Adrenal gland (tissue), 12 donors: ENCODE measurements around the gene BTBD6. TPM values are rescaled to one million over a fixed set of nuclear protein-coding genes. Genes with fewer than 3 reads are reported as not detected.

Source experiments
- DNase-seq, 7 donors: peaks; one replicate each; pipeline ENCODE4 v3.0.0-alpha.2; 2019 to 2020
- H3K27ac ChIP-seq, 5 donors: fragments of 200-600 bp; sonication (generic) in 4 of 5; 1 replicate in 3 of 5; 2 replicates in 2 of 5; pipeline versions ENCODE4 v1.5.1 to v1.8.0; 2016 to 2020; ENCODE audit warnings: mild to moderate bottlenecking in 1 of 5
- H3K27me3 ChIP-seq: fragments of 200-600 bp; 2 replicates; pipeline ENCODE4 v1.8.0; 2021
- H3K36me3 ChIP-seq, 2 donors: fragments of 200-600 bp; replicated peaks in 1 of 2; 1 replicate in 1 of 2; 2 replicates in 1 of 2; pipeline versions ENCODE4 v1.5.1 to v1.8.0; 2018 to 2022
- H3K4me1 ChIP-seq, 2 donors: fragments of 200-600 bp; replicated peaks in 1 of 2; 1 replicate in 1 of 2; 2 replicates in 1 of 2; pipeline versions ENCODE4 v1.5.1 to v1.8.0; 2018 to 2021
- H3K4me3 ChIP-seq, 4 donors: fragments of 200-600 bp; sonication (generic) in 3 of 4; one replicate each; pipeline ENCODE4 v1.5.1; 2016 to 2018
- H3K9me3 ChIP-seq, 3 donors: fragments of 200-600 bp; sonication (generic) in 1 of 3; replicated peaks in 1 of 3; 1 replicate in 2 of 3; 2 replicates in 1 of 3; pipeline versions ENCODE4 v1.5.1 to v1.8.0; 2016 to 2021
- CTCF ChIP-seq, 6 experiments: fragments of 450-650 bp in 4 of 6; fragments of 200-600 bp in 2 of 6; sonication (generic) in 1 of 6; IDR thresholded peaks; 1 replicate in 5 of 6; 2 replicates in 1 of 6; pipeline versions ENCODE4 v1.5.1 to v1.8.0; 2016 to 2021; ENCODE audit warnings: antibody characterized with exemption in 6 of 6, mild to moderate bottlenecking in 2 of 6, moderate library complexity in 1 of 6
- POLR2A ChIP-seq, 2 donors: fragments of 450-650 bp; IDR thresholded peaks; one replicate each; pipeline ENCODE4 v1.6.1; 2017; ENCODE audit warnings: antibody characterized with exemption in 2 of 2, mild to moderate bottlenecking in 2 of 2, moderate library complexity in 1 of 2
- WGBS, 4 donors: extraction: QIAGEN DNeasy Blood & Tissue Kit in 2 of 4; methylation state at CpG; one replicate each; pipeline versions ENCODE4 v1.1.5 to v1.1.7; 2013 to 2017; 5-methylcytosine and 5-hydroxymethylcytosine counted together
- intact Hi-C, 2 donors: fragments of 100-400 bp; cut with DNase I; formaldehyde crosslinking; loops; one replicate each; pipeline versions ENCODE4 v1.14.1 to v1.15.0; 2022 to 2023
- polyA plus RNA-seq, 3 donors: library from polyadenylated mRNA; stranded (reverse); fragments of 200-250 nt in 2 of 3; fragments of 350-450 nt in 1 of 3; fragmentation: Illumina TruSeq in 1 of 3; extraction: RNeasy Lipid Tissue Mini Kit (QIAGEN cat#74804) in 1 of 3; gene quantifications; one replicate each; pipeline ENCODE4 v1.2.3, GENCODE V29; 2013 to 2014
- total RNA-seq, 9 donors: library from RNA; depleted of rRNA in 4 of 9; stranded (reverse); fragments of >200 nt in 4 of 9; fragments of 120-200 nt in 1 of 9; fragmentation: NEBNext Ultra II Directional in 1 of 9; extraction: Animal tissue kit (Norgen Biotek cat#: 25700) in 1 of 9; gene quantifications; one replicate each; pipeline versions ENCODE4 v1.1.0 to v1.2.4, GENCODE V29; 2013 to 2023
- donor health status: healthy with polysubstance abuse.
- donor health status: Bipolar disorder and iron deficiency.
- donor health status: DM: yes; HTN: yes; CAD: no.
- donor health status: DM: no; HTN: no; CAD: no.
- donor health status: DM: no; HTN: no; CAD: no.
- donor health status: DM: yes; HTN: yes; CAD: no.

BTBD6 gene
- total and polyA plus RNA-seq, 12 donors: 14.3 to 78.5 (median 33.6) TPM

GRCh38 chr14:105219043-105219612 lies 29.2 kb upstream of the BTBD6 start:
- DNase-seq: no peak
- Histone ChIP-seq H3K27me3 (no peaks in the 10 kb centered on the region), H3K4me1 (peaks cover 0 to 11% of the 10 kb centered on the region in 2 donors), H3K4me3 (no peak overlapping the region), H3K9me3 (no peaks in the 10 kb centered on the region), H3K27ac (no peak overlapping the region), H3K36me3 (peaks cover 0 to 48% of the 10 kb centered on the region in 2 donors)
- intact Hi-C loops: no loop called here
- 91 to 93% (median 92%) methylated on average over 22 to 29 of the region's 29 CpGs for WGBS, 4 donors
- TF ChIP-seq POLR2A (IDR thresholded peaks at IDR 0.05): no peak
- TF ChIP-seq CTCF (IDR thresholded peaks at IDR 0.05): no peak

- no peak for TF ChIP-seq POLR2A (IDR thresholded peaks at IDR 0.05)
- no peak for TF ChIP-seq CTCF (IDR thresholded peaks at IDR 0.05)
- DNase-seq: no peak
- Histone ChIP-seq H3K4me1 (peaks cover 0 to 11% of the 10 kb centered on the region in 2 donors), H3K9me3 (no peaks in the 10 kb centered on the region), H3K27ac (no peak overlapping the region), H3K4me3 (no peak overlapping the region), H3K36me3 (peaks cover 0 to 51% of the 10 kb centered on the region in 2 donors), H3K27me3 (no peaks in the 10 kb centered on the region)
- intact Hi-C loops: no loop called here
- 89 to 100% (median 92%) methylated on average over 7 to 17 of the region's 17 CpGs for WGBS, 4 donors
Measured at GRCh38 chr14:105219753-105220152, 28.6 kb upstream of the BTBD6 start.

- no peak for TF ChIP-seq CTCF (IDR thresholded peaks at IDR 0.05)
- TF ChIP-seq POLR2A (IDR thresholded peaks at IDR 0.05): no peak
- DNase-seq: peak in 6 of 7 donors; percentile 37 to 71 (median 54)
- no peak overlapping the region for H3K4me3 ChIP-seq
- WGBS, 4 donors: 55 to 76% (median 71%) methylated on average over 5 to 29 of the region's 29 CpGs
- intact Hi-C loops: no loop called here
- H3K27me3 ChIP-seq: no peaks in the 10 kb centered on the region
- H3K4me1 ChIP-seq: peaks cover 0 to 11% of the 10 kb centered on the region in 2 donors
- no peaks in the 10 kb centered on the region for H3K9me3 ChIP-seq
- H3K27ac ChIP-seq: peak overlapping the region in 2 of 5 donors; percentile 15 to 63
- peaks cover 0 to 57% of the 10 kb centered on the region in 2 donors for H3K36me3 ChIP-seq
Measured at GRCh38 chr14:105220699-105221597, 27.4 kb upstream of the BTBD6 start.

- TF ChIP-seq CTCF (IDR thresholded peaks at IDR 0.05) (no peak), POLR2A (IDR thresholded peaks at IDR 0.05) (no peak)
- intact Hi-C loops: no loop called here
- no peaks in the 10 kb centered on the region for H3K27me3 ChIP-seq
- H3K27ac ChIP-seq: no peak overlapping the region
- H3K36me3 ChIP-seq: peaks cover 0 to 61% of the 10 kb centered on the region in 2 donors
- no peak overlapping the region for H3K4me3 ChIP-seq
- peaks cover 0 to 11% of the 10 kb centered on the region in 2 donors for H3K4me1 ChIP-seq
- no peaks in the 10 kb centered on the region for H3K9me3 ChIP-seq
- DNase-seq: no peak
- 83 to 94% (median 92%) methylated on average over 8 to 27 of the region's 27 CpGs for WGBS, 4 donors
Measured at GRCh38 chr14:105221598-105222178, 26.6 kb upstream of the BTBD6 start.
